Subcutaneous adipose tissue (tissue), 4 donors: ENCODE measurements around the gene MICU1. TPM values are rescaled to one million over a fixed set of nuclear protein-coding genes. Genes with fewer than 3 reads are reported as not detected.

Experiments used
- total RNA-seq, 4 donors: library from RNA; depleted of rRNA; stranded (reverse); fragments of >200 nt; gene quantifications; one replicate each; pipeline ENCODE4 v1.1.0, GENCODE V29; 2016
- TF ChIP-seq, protein P1 (sequence below): fragments of 450-650 bp; IDR thresholded peaks from one replicate; pipeline ENCODE4 v1.5.1; 2016; ENCODE audit warnings: low read depth, mild to moderate bottlenecking, control low read depth, antibody characterized with exemption, moderate library complexity

The MICU1 gene
- total RNA-seq, 4 donors from 2014 or later: 26.9 to 42.5 (median 34.9) TPM

DNA sequence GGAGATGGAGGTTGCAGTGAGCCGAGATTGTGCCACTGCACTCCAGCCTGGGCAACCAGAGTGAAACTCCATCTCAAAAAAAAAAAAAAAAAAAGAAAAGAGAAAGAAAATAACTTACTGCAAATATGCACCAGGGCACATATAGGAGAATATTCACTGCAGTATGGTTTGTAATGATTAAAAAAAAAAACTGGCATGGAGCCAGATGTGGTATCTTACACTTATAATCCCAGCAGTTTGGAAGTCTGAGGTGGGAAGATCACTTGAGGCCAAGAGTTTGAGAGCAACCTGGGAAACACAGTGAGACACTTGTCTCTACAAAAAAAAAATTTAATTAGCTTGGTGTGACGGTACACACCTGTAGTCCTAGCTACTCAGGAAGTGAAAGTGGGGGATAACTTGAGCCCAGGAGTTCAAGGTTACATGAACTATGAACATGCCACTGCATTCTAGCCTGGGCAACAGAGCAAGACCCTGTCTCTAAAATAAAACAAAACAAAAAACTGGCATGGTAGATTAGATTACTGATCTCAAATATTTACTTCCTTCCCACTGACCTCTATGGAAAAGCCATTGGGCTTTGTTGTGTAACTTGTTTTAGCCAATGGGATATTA lies 85.6 kb downstream of the MICU1 start:
- TF ChIP-seq, protein P1, sequence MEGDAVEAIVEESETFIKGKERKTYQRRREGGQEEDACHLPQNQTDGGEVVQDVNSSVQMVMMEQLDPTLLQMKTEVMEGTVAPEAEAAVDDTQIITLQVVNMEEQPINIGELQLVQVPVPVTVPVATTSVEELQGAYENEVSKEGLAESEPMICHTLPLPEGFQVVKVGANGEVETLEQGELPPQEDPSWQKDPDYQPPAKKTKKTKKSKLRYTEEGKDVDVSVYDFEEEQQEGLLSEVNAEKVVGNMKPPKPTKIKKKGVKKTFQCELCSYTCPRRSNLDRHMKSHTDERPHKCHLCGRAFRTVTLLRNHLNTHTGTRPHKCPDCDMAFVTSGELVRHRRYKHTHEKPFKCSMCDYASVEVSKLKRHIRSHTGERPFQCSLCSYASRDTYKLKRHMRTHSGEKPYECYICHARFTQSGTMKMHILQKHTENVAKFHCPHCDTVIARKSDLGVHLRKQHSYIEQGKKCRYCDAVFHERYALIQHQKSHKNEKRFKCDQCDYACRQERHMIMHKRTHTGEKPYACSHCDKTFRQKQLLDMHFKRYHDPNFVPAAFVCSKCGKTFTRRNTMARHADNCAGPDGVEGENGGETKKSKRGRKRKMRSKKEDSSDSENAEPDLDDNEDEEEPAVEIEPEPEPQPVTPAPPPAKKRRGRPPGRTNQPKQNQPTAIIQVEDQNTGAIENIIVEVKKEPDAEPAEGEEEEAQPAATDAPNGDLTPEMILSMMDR: no peak

DNA sequence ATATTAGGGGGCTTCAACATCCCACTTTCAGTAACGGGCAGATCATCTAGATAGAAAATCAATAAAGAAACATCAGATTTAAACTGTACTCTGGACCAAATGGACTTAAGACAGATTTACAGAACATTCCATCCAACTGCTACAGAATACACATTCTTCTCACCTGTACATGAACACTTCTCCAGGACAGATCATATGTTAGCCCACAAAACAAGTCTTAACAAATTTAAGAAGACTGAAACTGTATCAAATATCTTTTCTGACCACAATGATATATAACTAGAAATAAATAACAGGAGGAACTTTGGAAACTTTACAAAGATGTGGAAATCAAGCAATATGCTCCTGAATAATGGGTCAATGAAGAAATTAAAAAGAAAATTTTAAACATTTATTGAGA lies 86.7 kb downstream of the MICU1 start:
- TF ChIP-seq, protein P1: no peak

DNA sequence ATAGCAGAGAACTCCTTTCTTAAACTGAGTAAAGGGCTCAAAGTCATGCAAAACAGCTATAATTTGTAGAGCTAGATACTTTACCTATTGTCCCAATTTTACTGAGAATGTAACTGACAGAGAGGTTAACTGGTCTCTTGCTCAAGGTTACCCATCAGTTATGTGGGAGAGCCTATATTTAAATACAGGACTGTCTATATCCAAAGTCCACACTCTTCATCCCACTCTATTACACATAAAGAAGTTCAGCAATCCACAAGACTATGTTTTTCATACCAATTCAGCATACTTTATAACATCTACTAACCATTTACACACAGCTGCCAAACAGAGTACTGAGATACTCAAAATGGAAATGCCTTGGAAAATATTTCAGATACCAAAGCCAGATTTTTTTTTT lies 100.2 kb downstream of the MICU1 start:
- TF ChIP-seq, protein P1: no peak

DNA sequence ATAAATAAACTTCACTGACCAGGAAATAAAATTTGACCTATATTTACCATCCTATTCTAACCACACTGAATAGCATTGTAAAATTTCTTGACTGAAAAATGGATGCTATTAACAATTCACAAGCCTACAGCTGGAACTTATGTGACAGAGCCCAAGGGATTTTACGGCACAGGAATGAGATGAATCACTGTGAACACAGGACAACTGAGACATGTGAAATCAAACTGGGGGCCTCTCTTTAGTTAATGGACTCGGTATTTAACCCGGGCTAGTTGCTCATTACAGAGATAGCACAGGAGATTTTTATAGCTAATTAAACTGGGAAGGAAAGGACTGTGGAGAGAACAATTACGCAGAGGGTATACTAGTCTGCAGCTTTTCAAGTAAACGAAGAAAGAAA lies 100.6 kb downstream of the MICU1 start:
- TF ChIP-seq, protein P1: no peak

DNA sequence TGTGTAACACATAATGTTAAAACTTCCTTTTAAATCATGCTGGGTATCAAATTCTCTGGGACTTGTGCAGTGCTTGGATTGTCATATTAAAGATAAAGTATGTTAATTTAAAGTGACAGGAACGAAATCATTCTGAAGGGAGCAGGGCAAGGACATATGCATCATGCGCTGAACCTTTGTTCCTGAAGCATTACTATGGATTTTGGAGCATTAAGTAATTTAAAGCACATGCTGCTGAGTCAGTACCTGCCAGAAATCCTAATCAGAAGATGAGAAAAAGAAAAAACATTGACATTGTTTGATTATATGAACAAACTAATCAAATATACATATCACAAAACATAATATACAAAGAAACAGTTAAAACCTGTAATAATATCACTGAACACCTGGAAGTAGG lies 101.4 kb downstream of the MICU1 start:
- TF ChIP-seq, protein P1: no peak

DNA sequence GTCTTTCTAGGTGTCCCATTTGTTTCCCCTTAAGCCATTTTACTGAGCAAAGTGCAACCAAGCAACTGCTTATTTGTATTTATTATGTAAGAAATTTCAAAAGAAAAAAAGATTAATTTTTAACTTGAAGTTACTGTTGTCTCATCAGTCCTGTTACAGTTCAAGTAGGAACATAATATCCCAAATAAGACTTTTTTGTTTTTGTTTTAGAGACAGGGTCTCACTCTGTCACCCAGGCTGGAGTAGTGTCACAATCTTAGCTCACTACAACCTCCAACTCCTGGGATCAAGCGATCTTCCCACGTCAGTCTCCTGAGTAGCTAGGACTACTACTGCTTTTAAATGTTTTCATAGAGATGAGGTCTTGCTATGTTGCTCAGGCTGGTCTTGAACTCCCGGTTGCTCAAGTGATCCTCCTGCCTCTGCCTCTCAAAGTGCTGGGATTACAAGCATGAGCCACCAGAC lies 101.9 kb downstream of the MICU1 start:
- TF ChIP-seq, protein P1: no peak

DNA sequence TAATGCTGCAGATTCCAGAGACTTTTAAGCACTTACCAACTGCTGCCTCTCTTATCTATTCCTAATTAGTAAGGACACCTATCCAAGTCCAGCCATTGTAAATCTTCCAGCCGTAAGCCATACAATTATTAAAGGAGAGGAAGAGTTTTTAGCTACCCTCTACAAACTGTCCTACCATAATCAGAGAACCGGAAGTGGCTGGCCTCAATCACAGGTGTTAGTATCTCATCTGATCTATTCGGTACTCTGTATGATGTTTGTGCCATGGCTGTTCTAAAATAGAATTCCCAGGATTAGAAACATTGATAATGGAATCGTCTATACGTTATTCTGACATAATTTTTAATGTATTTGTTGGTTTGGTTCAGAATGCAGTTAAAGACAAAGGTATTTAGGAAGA lies 102.8 kb downstream of the MICU1 start:
- TF ChIP-seq, protein P1: no peak
